Measurements from ENCODE around the gene DLK1. TPM values are rescaled to one million over a fixed set of nuclear protein-coding genes. Genes with fewer than 3 reads are reported as not detected.

The DLK1 gene
- total and polyA plus RNA-seq, 2 of the 13 experiments (the other 11 are each of a cell fraction or from before 2014, with no cell fraction given): 95.5 to 312 TPM

DNA sequence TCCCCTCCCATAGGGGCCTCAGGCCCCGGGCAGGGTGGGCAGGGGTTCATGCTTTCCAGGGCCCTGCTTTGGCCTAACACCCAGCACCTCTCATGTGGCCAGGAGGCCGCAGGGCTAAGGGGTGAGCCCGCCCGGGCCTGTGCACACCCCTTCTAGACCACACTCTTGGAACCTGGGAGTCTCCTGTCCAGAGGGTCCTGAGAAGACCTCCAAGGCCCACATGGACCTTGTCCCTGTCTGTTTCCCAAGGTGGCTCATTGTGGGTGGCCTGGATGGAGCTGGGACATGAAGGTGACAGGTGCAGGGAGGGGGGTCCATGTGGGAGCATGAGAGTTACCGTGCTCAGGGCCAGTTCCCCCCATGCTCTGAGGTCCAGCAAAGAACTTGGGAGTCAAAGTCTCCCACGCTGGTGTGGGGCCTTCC is 11.6 kb downstream of the DLK1 start (continued):
- TF ChIP-seq, protein P1, sequence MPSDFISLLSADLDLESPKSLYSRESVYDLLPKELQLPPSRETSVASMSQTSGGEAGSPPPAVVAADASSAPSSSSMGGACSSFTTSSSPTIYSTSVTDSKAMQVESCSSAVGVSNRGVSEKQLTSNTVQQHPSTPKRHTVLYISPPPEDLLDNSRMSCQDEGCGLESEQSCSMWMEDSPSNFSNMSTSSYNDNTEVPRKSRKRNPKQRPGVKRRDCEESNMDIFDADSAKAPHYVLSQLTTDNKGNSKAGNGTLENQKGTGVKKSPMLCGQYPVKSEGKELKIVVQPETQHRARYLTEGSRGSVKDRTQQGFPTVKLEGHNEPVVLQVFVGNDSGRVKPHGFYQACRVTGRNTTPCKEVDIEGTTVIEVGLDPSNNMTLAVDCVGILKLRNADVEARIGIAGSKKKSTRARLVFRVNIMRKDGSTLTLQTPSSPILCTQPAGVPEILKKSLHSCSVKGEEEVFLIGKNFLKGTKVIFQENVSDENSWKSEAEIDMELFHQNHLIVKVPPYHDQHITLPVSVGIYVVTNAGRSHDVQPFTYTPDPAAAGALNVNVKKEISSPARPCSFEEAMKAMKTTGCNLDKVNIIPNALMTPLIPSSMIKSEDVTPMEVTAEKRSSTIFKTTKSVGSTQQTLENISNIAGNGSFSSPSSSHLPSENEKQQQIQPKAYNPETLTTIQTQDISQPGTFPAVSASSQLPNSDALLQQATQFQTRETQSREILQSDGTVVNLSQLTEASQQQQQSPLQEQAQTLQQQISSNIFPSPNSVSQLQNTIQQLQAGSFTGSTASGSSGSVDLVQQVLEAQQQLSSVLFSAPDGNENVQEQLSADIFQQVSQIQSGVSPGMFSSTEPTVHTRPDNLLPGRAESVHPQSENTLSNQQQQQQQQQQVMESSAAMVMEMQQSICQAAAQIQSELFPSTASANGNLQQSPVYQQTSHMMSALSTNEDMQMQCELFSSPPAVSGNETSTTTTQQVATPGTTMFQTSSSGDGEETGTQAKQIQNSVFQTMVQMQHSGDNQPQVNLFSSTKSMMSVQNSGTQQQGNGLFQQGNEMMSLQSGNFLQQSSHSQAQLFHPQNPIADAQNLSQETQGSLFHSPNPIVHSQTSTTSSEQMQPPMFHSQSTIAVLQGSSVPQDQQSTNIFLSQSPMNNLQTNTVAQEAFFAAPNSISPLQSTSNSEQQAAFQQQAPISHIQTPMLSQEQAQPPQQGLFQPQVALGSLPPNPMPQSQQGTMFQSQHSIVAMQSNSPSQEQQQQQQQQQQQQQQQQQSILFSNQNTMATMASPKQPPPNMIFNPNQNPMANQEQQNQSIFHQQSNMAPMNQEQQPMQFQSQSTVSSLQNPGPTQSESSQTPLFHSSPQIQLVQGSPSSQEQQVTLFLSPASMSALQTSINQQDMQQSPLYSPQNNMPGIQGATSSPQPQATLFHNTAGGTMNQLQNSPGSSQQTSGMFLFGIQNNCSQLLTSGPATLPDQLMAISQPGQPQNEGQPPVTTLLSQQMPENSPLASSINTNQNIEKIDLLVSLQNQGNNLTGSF (CRISPR knock-in tag; IDR thresholded peaks at IDR 0.05): no peak
- TF ChIP-seq NFATC3 (CRISPR knock-in tag; IDR thresholded peaks at IDR 0.05) (no peak), ZC3H4 (CRISPR knock-in tag; IDR thresholded peaks at IDR 0.05; ENCODE audit: borderline replicate concordance) (no peak), SNAI1 (CRISPR knock-in tag; IDR thresholded peaks at IDR 0.05; ENCODE audit: borderline replicate concordance) (no peak), FIP1L1 (IDR thresholded peaks at IDR 0.05; ENCODE audit: borderline replicate concordance, insufficient read depth, low read depth, low read length) (no peak)
- TF ChIP-seq, protein P2, sequence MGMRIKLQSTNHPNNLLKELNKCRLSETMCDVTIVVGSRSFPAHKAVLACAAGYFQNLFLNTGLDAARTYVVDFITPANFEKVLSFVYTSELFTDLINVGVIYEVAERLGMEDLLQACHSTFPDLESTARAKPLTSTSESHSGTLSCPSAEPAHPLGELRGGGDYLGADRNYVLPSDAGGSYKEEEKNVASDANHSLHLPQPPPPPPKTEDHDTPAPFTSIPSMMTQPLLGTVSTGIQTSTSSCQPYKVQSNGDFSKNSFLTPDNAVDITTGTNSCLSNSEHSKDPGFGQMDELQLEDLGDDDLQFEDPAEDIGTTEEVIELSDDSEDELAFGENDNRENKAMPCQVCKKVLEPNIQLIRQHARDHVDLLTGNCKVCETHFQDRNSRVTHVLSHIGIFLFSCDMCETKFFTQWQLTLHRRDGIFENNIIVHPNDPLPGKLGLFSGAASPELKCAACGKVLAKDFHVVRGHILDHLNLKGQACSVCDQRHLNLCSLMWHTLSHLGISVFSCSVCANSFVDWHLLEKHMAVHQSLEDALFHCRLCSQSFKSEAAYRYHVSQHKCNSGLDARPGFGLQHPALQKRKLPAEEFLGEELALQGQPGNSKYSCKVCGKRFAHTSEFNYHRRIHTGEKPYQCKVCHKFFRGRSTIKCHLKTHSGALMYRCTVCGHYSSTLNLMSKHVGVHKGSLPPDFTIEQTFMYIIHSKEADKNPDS (CRISPR knock-in tag; IDR thresholded peaks at IDR 0.05): no peak
